ENCODE measurements around the gene OMG. TPM values are rescaled to one million over a fixed set of nuclear protein-coding genes. Genes with fewer than 3 reads are reported as not detected.
"Not testable (repeated sequence)": the region's sequence is repeated elsewhere in the genome, so short reads cannot be mapped to it uniquely, and the experiment has no call there.

The OMG gene
- 1 to 10 TPM in 1 of 3 donors, under 1 TPM in 1, not detected in 1; 0.51 to 1.5 TPM for total RNA-seq
- long read RNA-seq, donor 1, partial matches to known transcripts, result 0 of 2 reads
- long read RNA-seq, donor 1, other reads (novel, unspliced or antisense), result 1 of 2 reads
- long read RNA-seq, donor 2, result 0 reads

- no peak within 1 kb of the TSS for H3K4me3 ChIP-seq
- H3K4me1 ChIP-seq (ENCODE audit: low read depth), result no peaks in the 10 kb centered on the region
- no peak for DNase-seq
- H3K36me3 ChIP-seq (ENCODE audit: low read depth), result no peaks in the 10 kb centered on the region
- H3K9me3 ChIP-seq, result no peaks in the 10 kb centered on the region
- intact Hi-C loops (cut with DNase I, micrococcal nuclease), result no loop called here
- no peak for ATAC-seq
- TF ChIP-seq CTCF (IDR thresholded peaks at IDR 0.05), result no peak
Observed at GRCh38 chr17:31297090-31297489, at the start of gene OMG. Gene OMG (minus strand): TSS chr17:31297239. CDS start chr17:31296331, 908 bp downstream.

- DNase-seq; H3K9me3 ChIP-seq; intact Hi-C loops (cut with DNase I, micrococcal nuclease); ATAC-seq; H3K4me1 ChIP-seq (ENCODE audit: low read depth); H3K4me3 ChIP-seq; H3K36me3 ChIP-seq (ENCODE audit: low read depth): not testable (repeated sequence)
Observed at GRCh38 chr17:31345191-31345747, 48.2 kb upstream of the OMG start.

- DNase-seq, result no peak
- no peaks in the 10 kb centered on the region for H3K4me1 ChIP-seq (ENCODE audit: low read depth)
- H3K9me3 ChIP-seq, result no peaks in the 10 kb centered on the region
- H3K36me3 ChIP-seq (ENCODE audit: low read depth), result no peaks in the 10 kb centered on the region
- no peak for ATAC-seq
- TF ChIP-seq CTCF (IDR thresholded peaks at IDR 0.05), result no peak
- intact Hi-C loops (cut with DNase I, micrococcal nuclease), result no loop called here
- H3K4me3 ChIP-seq, result no peak overlapping the region
Observed at GRCh38 chr17:31339906-31340661, 43.0 kb upstream of the OMG start.

GRCh38 chr17:31329221-31329620 is 32.2 kb upstream of the OMG start:
- no peaks in the 10 kb centered on the region for H3K4me1 ChIP-seq (ENCODE audit: low read depth)
- no peaks in the 10 kb centered on the region for H3K36me3 ChIP-seq (ENCODE audit: low read depth)
- ATAC-seq (no peak), DNase-seq (no peak)
- TF ChIP-seq CTCF (IDR thresholded peaks at IDR 0.05), result no peak
- no peak overlapping the region for H3K4me3 ChIP-seq
- no peaks in the 10 kb centered on the region for H3K9me3 ChIP-seq
- intact Hi-C loops (cut with DNase I, micrococcal nuclease), result no loop called here

- H3K9me3 ChIP-seq, result no peaks in the 10 kb centered on the region
- H3K4me3 ChIP-seq, result no peak overlapping the region
- no peak for TF ChIP-seq CTCF (IDR thresholded peaks at IDR 0.05)
- H3K4me1 ChIP-seq (ENCODE audit: low read depth), result no peaks in the 10 kb centered on the region
- ATAC-seq (no peak), DNase-seq (no peak)
- no peaks in the 10 kb centered on the region for H3K36me3 ChIP-seq (ENCODE audit: low read depth)
- intact Hi-C loops (cut with DNase I, micrococcal nuclease), result no loop called here
Observed at GRCh38 chr17:31328160-31328535, 31.1 kb upstream of the OMG start.

GRCh38 chr17:31327534-31328159 is 30.6 kb upstream of the OMG start:
- no peaks in the 10 kb centered on the region for H3K36me3 ChIP-seq (ENCODE audit: low read depth)
- intact Hi-C loops (cut with DNase I, micrococcal nuclease), result no loop called here
- no peaks in the 10 kb centered on the region for H3K9me3 ChIP-seq
- no peak for DNase-seq
- TF ChIP-seq CTCF (IDR thresholded peaks at IDR 0.05), result no peak
- no peak overlapping the region for H3K4me3 ChIP-seq
- H3K4me1 ChIP-seq (ENCODE audit: low read depth), result no peaks in the 10 kb centered on the region
- no peak for ATAC-seq

All from mucosa of descending colon (tissue), 3 donors.